Measurements from ENCODE around the gene SEL1L. TPM values are rescaled to one million over a fixed set of nuclear protein-coding genes. Genes with fewer than 3 reads are reported as not detected.
"Not testable (repeated sequence)": the region's sequence is repeated elsewhere in the genome, so short reads cannot be mapped to it uniquely, and the experiment has no call there.

SEL1L gene
- total and polyA plus RNA-seq, 4 donors: 13.1 to 119 (median 69.8) TPM

GRCh38 chr14:81474148-81474492 is 59.5 kb downstream of the SEL1L start:
- Histone ChIP-seq H3K27me3 (ENCODE audit: control insufficient read depth in 1 of 2, insufficient read depth in 2 of 2, low read length in 1 of 2) (no peaks in the 10 kb centered on the region), H3K9me3 (ENCODE audit: control insufficient read depth, low read length) (no peaks in the 10 kb centered on the region), H3K36me3 (ENCODE audit: control insufficient read depth in 1 of 2, insufficient read depth in 2 of 2, low read length in 1 of 2) (peaks cover 3 to 7% of the 10 kb centered on the region in 2 donors), H3K4me3 (ENCODE audit: low read length in 2 of 2) (no peak overlapping the region), H3K4me1 (ENCODE audit: control insufficient read depth in 1 of 2, insufficient read depth in 2 of 2, low read length in 2 of 2) (no peaks in the 10 kb centered on the region), H3K27ac (ENCODE audit: low read depth in 1 of 2, low read length in 2 of 2) (no peak overlapping the region)
- WGBS, 2 donors: 82 to 84% methylated on average over 2 of the region's 2 CpGs
- no peak for DNase-seq
- intact Hi-C loops (cut with DNase I): no loop called here
- no peak for ATAC-seq (ENCODE audit: low FRiP score)

GRCh38 chr14:81473456-81474147 is 60.1 kb downstream of the SEL1L start:
- WGBS, 2 donors: 67 to 76% methylated on average over 3 of the region's 3 CpGs
- H3K4me1 ChIP-seq (ENCODE audit: control insufficient read depth in 1 of 2, insufficient read depth in 2 of 2, low read length in 2 of 2): no peaks in the 10 kb centered on the region
- H3K27ac ChIP-seq (ENCODE audit: low read depth in 1 of 2, low read length in 2 of 2): no peak overlapping the region
- no peak overlapping the region for H3K4me3 ChIP-seq (ENCODE audit: low read length in 2 of 2)
- intact Hi-C loops (cut with DNase I): no loop called here
- H3K36me3 ChIP-seq (ENCODE audit: control insufficient read depth in 1 of 2, insufficient read depth in 2 of 2, low read length in 1 of 2): peaks cover 3 to 6% of the 10 kb centered on the region in 2 donors
- DNase-seq (no peak), ATAC-seq (ENCODE audit: low FRiP score) (no peak)
- H3K9me3 ChIP-seq (ENCODE audit: control insufficient read depth, low read length): no peaks in the 10 kb centered on the region
- no peaks in the 10 kb centered on the region for H3K27me3 ChIP-seq (ENCODE audit: control insufficient read depth in 1 of 2, insufficient read depth in 2 of 2, low read length in 1 of 2)

GRCh38 chr14:81472096-81472800 is 61.4 kb downstream of the SEL1L start:
- WGBS, 2 donors: 86 to 87% methylated on average over 3 of the region's 3 CpGs
- H3K36me3 ChIP-seq (ENCODE audit: control insufficient read depth in 1 of 2, insufficient read depth in 2 of 2, low read length in 1 of 2): peaks cover under 1 to 3% of the 10 kb centered on the region in 2 donors
- peak overlapping the region in 1 of 2 donors; percentile 17 for H3K27ac ChIP-seq (ENCODE audit: low read depth in 1 of 2, low read length in 2 of 2)
- ATAC-seq (ENCODE audit: low FRiP score): no peak
- intact Hi-C loops (cut with DNase I): no loop called here
- no peaks in the 10 kb centered on the region for H3K27me3 ChIP-seq (ENCODE audit: control insufficient read depth in 1 of 2, insufficient read depth in 2 of 2, low read length in 1 of 2)
- H3K4me1 ChIP-seq (ENCODE audit: control insufficient read depth in 1 of 2, insufficient read depth in 2 of 2, low read length in 2 of 2): no peaks in the 10 kb centered on the region
- H3K9me3 ChIP-seq (ENCODE audit: control insufficient read depth, low read length): no peaks in the 10 kb centered on the region
- no peak for DNase-seq
- no peak overlapping the region for H3K4me3 ChIP-seq (ENCODE audit: low read length in 2 of 2)

- H3K36me3 ChIP-seq (ENCODE audit: control insufficient read depth in 1 of 2, insufficient read depth in 2 of 2, low read length in 1 of 2): no peaks in the 10 kb centered on the region
- H3K27me3 ChIP-seq (ENCODE audit: control insufficient read depth in 1 of 2, insufficient read depth in 2 of 2, low read length in 1 of 2): no peaks in the 10 kb centered on the region
- ATAC-seq (ENCODE audit: low FRiP score) (no peak), DNase-seq (no peak)
- intact Hi-C loops (cut with DNase I): no loop called here
- no peaks in the 10 kb centered on the region for H3K9me3 ChIP-seq (ENCODE audit: control insufficient read depth, low read length)
- H3K4me1 ChIP-seq (ENCODE audit: control insufficient read depth in 1 of 2, insufficient read depth in 2 of 2, low read length in 2 of 2): no peaks in the 10 kb centered on the region
- no peak overlapping the region for H3K4me3 ChIP-seq (ENCODE audit: low read length in 2 of 2)
- WGBS, 2 donors: 72 to 75% methylated on average over 7 of the region's 7 CpGs
- H3K27ac ChIP-seq (ENCODE audit: low read depth in 1 of 2, low read length in 2 of 2): no peak overlapping the region
Observed at GRCh38 chr14:81471062-81471461, 62.6 kb downstream of the SEL1L start.

GRCh38 chr14:81470557-81470826 is 63.2 kb downstream of the SEL1L start:
- DNase-seq; H3K27me3 ChIP-seq (ENCODE audit: control insufficient read depth in 1 of 2, insufficient read depth in 2 of 2, low read length in 1 of 2); intact Hi-C loops (cut with DNase I); H3K9me3 ChIP-seq (ENCODE audit: control insufficient read depth, low read length); H3K36me3 ChIP-seq (ENCODE audit: control insufficient read depth in 1 of 2, insufficient read depth in 2 of 2, low read length in 1 of 2); H3K27ac ChIP-seq (ENCODE audit: low read depth in 1 of 2, low read length in 2 of 2); H3K4me1 ChIP-seq (ENCODE audit: control insufficient read depth in 1 of 2, insufficient read depth in 2 of 2, low read length in 2 of 2); ATAC-seq (ENCODE audit: low FRiP score); H3K4me3 ChIP-seq (ENCODE audit: low read length in 2 of 2): not testable (repeated sequence)
- 84 to 92% methylated on average over 5 of the region's 5 CpGs for WGBS, 2 donors

GRCh38 chr14:81466854-81467253 is 66.8 kb downstream of the SEL1L start:
- intact Hi-C loops (cut with DNase I): no loop called here
- Histone ChIP-seq H3K27me3 (ENCODE audit: control insufficient read depth in 1 of 2, insufficient read depth in 2 of 2, low read length in 1 of 2) (no peaks in the 10 kb centered on the region), H3K36me3 (ENCODE audit: control insufficient read depth in 1 of 2, insufficient read depth in 2 of 2, low read length in 1 of 2) (no peaks in the 10 kb centered on the region), H3K4me3 (ENCODE audit: low read length in 2 of 2) (no peak overlapping the region), H3K9me3 (ENCODE audit: control insufficient read depth, low read length) (no peaks in the 10 kb centered on the region), H3K27ac (ENCODE audit: low read depth in 1 of 2, low read length in 2 of 2) (no peak overlapping the region), H3K4me1 (ENCODE audit: control insufficient read depth in 1 of 2, insufficient read depth in 2 of 2, low read length in 2 of 2) (no peaks in the 10 kb centered on the region)
- no peak for DNase-seq
- WGBS, 2 donors: 85 to 86% methylated on average over 5 of the region's 5 CpGs
- ATAC-seq (ENCODE audit: low FRiP score): no peak

- intact Hi-C loops (cut with DNase I): no loop called here
- Histone ChIP-seq H3K4me3 (ENCODE audit: low read length in 2 of 2) (no peak overlapping the region), H3K4me1 (ENCODE audit: control insufficient read depth in 1 of 2, insufficient read depth in 2 of 2, low read length in 2 of 2) (no peaks in the 10 kb centered on the region), H3K27ac (ENCODE audit: low read depth in 1 of 2, low read length in 2 of 2) (no peak overlapping the region), H3K27me3 (ENCODE audit: control insufficient read depth in 1 of 2, insufficient read depth in 2 of 2, low read length in 1 of 2) (no peaks in the 10 kb centered on the region), H3K9me3 (ENCODE audit: control insufficient read depth, low read length) (no peaks in the 10 kb centered on the region), H3K36me3 (ENCODE audit: control insufficient read depth in 1 of 2, insufficient read depth in 2 of 2, low read length in 1 of 2) (no peaks in the 10 kb centered on the region)
- DNase-seq: no peak
- no peak for ATAC-seq (ENCODE audit: low FRiP score)
- WGBS, 2 donors: 73 to 82% methylated on average over 13 of the region's 13 CpGs
Observed at GRCh38 chr14:81465507-81466228, 68.0 kb downstream of the SEL1L start.

- intact Hi-C loops (cut with DNase I); DNase-seq; H3K4me1 ChIP-seq (ENCODE audit: control insufficient read depth in 1 of 2, insufficient read depth in 2 of 2, low read length in 2 of 2); H3K36me3 ChIP-seq (ENCODE audit: control insufficient read depth in 1 of 2, insufficient read depth in 2 of 2, low read length in 1 of 2); H3K27me3 ChIP-seq (ENCODE audit: control insufficient read depth in 1 of 2, insufficient read depth in 2 of 2, low read length in 1 of 2); ATAC-seq (ENCODE audit: low FRiP score); H3K9me3 ChIP-seq (ENCODE audit: control insufficient read depth, low read length); H3K27ac ChIP-seq (ENCODE audit: low read depth in 1 of 2, low read length in 2 of 2): not testable (repeated sequence)
- H3K4me3 ChIP-seq (ENCODE audit: low read length in 2 of 2): peak overlapping the region; percentile 63 to 77
- WGBS, 2 donors: 29 to 36% methylated on average over 11 of the region's 11 CpGs
Observed at GRCh38 chr14:81465003-81465392, 68.7 kb downstream of the SEL1L start.
